Astrocyte (in vitro differentiated cells and primary cell): ENCODE results near the gene CDC16. TPM values are rescaled to one million over a fixed set of nuclear protein-coding genes. Genes with fewer than 3 reads are reported as not detected.
A peak's percentile ranks its signal among the peaks of the same experiment; 100 is the strongest.

ENCODE experiments used
- DNase-seq: peaks from one replicate; pipeline ENCODE4 v3.0.0-alpha.2; 2010; ENCODE audit warnings: low read depth
- FAIRE-seq: peaks from 2 replicates; lab custom pipeline; 2011; peaks lifted over from hg19 to GRCh38; lab: Jason Lieb, UNC
- H2AFZ ChIP-seq: 2 replicates; pipeline ENCODE4 v1.6.0; 2012; ENCODE audit warnings: low read depth, low read length, inconsistent platforms
- H3K27ac ChIP-seq: 2 replicates; pipeline ENCODE4 v1.5.1; 2011; ENCODE audit warnings: low read depth, low read length, inconsistent platforms
- H3K27me3 ChIP-seq: 2 replicates; pipeline ENCODE4 v1.6.0; 2011; ENCODE audit warnings: low read length, inconsistent platforms; ENCODE audit not compliant: insufficient read depth
- H3K36me3 ChIP-seq: 2 replicates; pipeline ENCODE4 v1.5.1; 2011; ENCODE audit warnings: low read length, inconsistent platforms; ENCODE audit not compliant: insufficient read depth
- H3K4me1 ChIP-seq: 2 replicates; pipeline ENCODE4 v1.5.1; 2011; ENCODE audit warnings: low read length, inconsistent platforms; ENCODE audit not compliant: insufficient read depth
- H3K4me2 ChIP-seq: 2 replicates; pipeline ENCODE4 v1.6.0; 2012; ENCODE audit warnings: low read length, inconsistent platforms
- H3K4me3 ChIP-seq: 2 replicates; pipeline ENCODE4 v1.5.1; 2011; ENCODE audit warnings: low read depth, mild to moderate bottlenecking, low read length, inconsistent platforms; ENCODE audit not compliant: insufficient read depth
- H3K79me2 ChIP-seq: 2 replicates; pipeline ENCODE4 v1.6.0; 2012; ENCODE audit warnings: mild to moderate bottlenecking, low read length, inconsistent platforms; ENCODE audit not compliant: insufficient read depth
- H3K9ac ChIP-seq: 2 replicates; pipeline ENCODE4 v1.6.0; 2012; ENCODE audit warnings: mild to moderate bottlenecking, low read length, inconsistent platforms
- H3K9me3 ChIP-seq: 2 replicates; pipeline ENCODE4 v1.5.1; 2012; ENCODE audit warnings: low read depth, mild to moderate bottlenecking, low read length, inconsistent platforms; ENCODE audit not compliant: insufficient read depth
- H4K20me1 ChIP-seq: 2 replicates; pipeline ENCODE4 v1.6.0; 2012; ENCODE audit warnings: low read length, inconsistent platforms; ENCODE audit not compliant: insufficient read depth
- H3K27ac Mint-ChIP-seq: one replicate; pipeline ENCODE4 v1.8.0; 2021; ENCODE audit warnings: mild to moderate bottlenecking, mixed read lengths; ENCODE audit not compliant: unreplicated experiment
- H3K27me3 Mint-ChIP-seq: one replicate; pipeline ENCODE4 v1.8.0; 2021; ENCODE audit warnings: low read depth, mixed read lengths; ENCODE audit not compliant: unreplicated experiment
- H3K36me3 Mint-ChIP-seq: one replicate; pipeline ENCODE4 v1.8.0; 2021; ENCODE audit warnings: low read depth, mixed read lengths; ENCODE audit not compliant: unreplicated experiment
- H3K4me1 Mint-ChIP-seq: one replicate; pipeline ENCODE4 v1.8.0; 2021; ENCODE audit warnings: low read depth, mixed read lengths; ENCODE audit not compliant: unreplicated experiment
- H3K4me3 Mint-ChIP-seq: one replicate; pipeline ENCODE4 v1.8.0; 2021; ENCODE audit warnings: mild to moderate bottlenecking, moderate library complexity, mixed read lengths; ENCODE audit not compliant: unreplicated experiment
- H3K9me3 Mint-ChIP-seq: one replicate; pipeline ENCODE4 v1.8.0; 2021; ENCODE audit warnings: mild to moderate bottlenecking, mixed read lengths; ENCODE audit not compliant: unreplicated experiment
- CTCF ChIP-seq: IDR thresholded peaks from 2 replicates; pipeline ENCODE4 v1.5.1; 2011; ENCODE audit warnings: low read depth, mild to moderate bottlenecking, inconsistent platforms, low read length, moderate library complexity; ENCODE audit not compliant: insufficient read depth
- EZH2 ChIP-seq: IDR thresholded peaks from 2 replicates; pipeline ENCODE4 v1.6.1; 2012; ENCODE audit warnings: mild to moderate bottlenecking, low read length, inconsistent platforms; ENCODE audit not compliant: insufficient read depth
- total RNA-seq: library from RNA; stranded (reverse); gene quantifications from 2 replicates; pipeline ENCODE4 v1.2.1, GENCODE V29; 2021

The CDC16 gene
- total RNA-seq, 1 donor from 2014 or later, result 77.0 TPM

- peaks cover 5% of the 10 kb centered on the region for H3K36me3 Mint-ChIP-seq
- no peaks in the 10 kb centered on the region for H3K27me3 Mint-ChIP-seq
- Histone ChIP-seq H2AFZ (no peak overlapping the region), H3K27ac (no peak overlapping the region), H3K9me3 (no peaks in the 10 kb centered on the region), H3K4me2 (no peak overlapping the region), H4K20me1 (peaks cover 6% of the 10 kb centered on the region), H3K27me3 (no peaks in the 10 kb centered on the region), H3K4me3 (no peak overlapping the region), H3K4me1 (peaks cover 17% of the 10 kb centered on the region), H3K79me2 (peaks cover 19% of the 10 kb centered on the region), H3K36me3 (peaks cover 6% of the 10 kb centered on the region), H3K9ac (no peak overlapping the region)
- FAIRE-seq (no peak), DNase-seq (no peak)
- H3K27ac Mint-ChIP-seq, result no peak overlapping the region
- no peak for TF ChIP-seq EZH2
- no peak for TF ChIP-seq CTCF
- H3K9me3 Mint-ChIP-seq, result no peaks in the 10 kb centered on the region
- H3K4me3 Mint-ChIP-seq, result no peak overlapping the region
- peaks cover 9% of the 10 kb centered on the region for H3K4me1 Mint-ChIP-seq
These were observed 44.4 kb downstream of the CDC16 start for GRCh38 chr13:114279146-114279545.

GRCh38 chr13:114279758-114280355, 45.2 kb downstream of the CDC16 start:
- no peaks in the 10 kb centered on the region for H3K27me3 ChIP-seq
- no peak overlapping the region for H2AFZ ChIP-seq
- no peak overlapping the region for H3K4me3 ChIP-seq
- peak overlapping the region; percentile 14 for H3K27ac ChIP-seq
- peaks cover 6% of the 10 kb centered on the region for H4K20me1 ChIP-seq
- DNase-seq, result no peak
- peaks cover 5% of the 10 kb centered on the region for H3K36me3 Mint-ChIP-seq
- no peak overlapping the region for H3K4me2 ChIP-seq
- peaks cover 17% of the 10 kb centered on the region for H3K4me1 ChIP-seq
- H3K79me2 ChIP-seq, result peaks cover 26% of the 10 kb centered on the region
- H3K36me3 ChIP-seq, result peaks cover 2% of the 10 kb centered on the region
- peak overlapping the region; percentile 24 for H3K9ac ChIP-seq
- no peaks in the 10 kb centered on the region for H3K27me3 Mint-ChIP-seq
- H3K9me3 ChIP-seq, result no peaks in the 10 kb centered on the region
- H3K4me1 Mint-ChIP-seq, result peaks cover 9% of the 10 kb centered on the region
- no peaks in the 10 kb centered on the region for H3K9me3 Mint-ChIP-seq
- H3K27ac Mint-ChIP-seq, result peak overlapping the region; percentile 85
- peak overlapping the region; percentile 87 for H3K4me3 Mint-ChIP-seq
- TF ChIP-seq CTCF, result no peak
- TF ChIP-seq EZH2, result no peak
- FAIRE-seq, result no peak

GRCh38 chr13:114281351-114282040, 46.8 kb downstream of the CDC16 start, which contains the start of gene UPF3A:
Gene UPF3A (plus strand): TSS chr13:114281601. CDS start chr13:114281640, 39 bp downstream.
- Mint-ChIP-seq H3K4me3 (peak within 1 kb of the TSS; percentile 91), H3K4me1 (peaks cover 16% of the 10 kb centered on the region), H3K36me3 (peaks cover 3% of the 10 kb centered on the region), H3K27ac (peak within 1 kb of the TSS; percentile 92), H3K27me3 (no peaks in the 10 kb centered on the region), H3K9me3 (no peaks in the 10 kb centered on the region)
- Histone ChIP-seq H3K79me2 (peaks cover 37% of the 10 kb centered on the region), H3K27ac (peak within 1 kb of the TSS; percentile 99), H3K9me3 (no peaks in the 10 kb centered on the region), H3K4me3 (peak within 1 kb of the TSS; percentile 90), H3K9ac (peak within 1 kb of the TSS; percentile 97), H3K4me2 (peak within 1 kb of the TSS; percentile 91), H2AFZ (peak within 1 kb of the TSS; percentile 97), H3K4me1 (peaks cover 21% of the 10 kb centered on the region), H4K20me1 (peaks cover 10% of the 10 kb centered on the region), H3K27me3 (no peaks in the 10 kb centered on the region), H3K36me3 (peaks cover 4% of the 10 kb centered on the region)
- no peak for FAIRE-seq
- DNase-seq, result peak; percentile 77
- TF ChIP-seq CTCF (no peak), EZH2 (no peak)
